Measurements from ENCODE around the gene GJC2.

GJC2 gene

GRCh38 chr1:228208831-228209551 lies 59.3 kb downstream of the GJC2 start:
- H3K4me3 ChIP-seq (ENCODE audit: low read length): no peak overlapping the region
- no peak for DNase-seq (ENCODE audit: low read depth, low spot score)
- no CpG with 5 or more reads among the region's 19 CpGs for WGBS (ENCODE audit: insufficient coverage, insufficient read length)
- no peaks in the 10 kb centered on the region for H3K9me3 ChIP-seq (ENCODE audit: control insufficient read depth, insufficient read depth, low read length)
- no peak overlapping the region for H3K27ac ChIP-seq (ENCODE audit: low read length)
- peaks cover 6% of the 10 kb centered on the region; the same call in 1 of the 2 replicates for H3K4me1 ChIP-seq (ENCODE audit: control insufficient read depth, insufficient read depth, low read length)
- H3K36me3 ChIP-seq (ENCODE audit: control insufficient read depth, insufficient read depth, low read length): no peaks in the 10 kb centered on the region; the same call in 1 of the 2 replicates
- H3K27me3 ChIP-seq (ENCODE audit: control insufficient read depth, insufficient read depth, low read length): no peaks in the 10 kb centered on the region; the same call in 1 of the 2 replicates
